Neural cell (in vitro differentiated cells): ENCODE results near the gene GUF1.

ENCODE experiments used
- EP300 ChIP-seq: fragments of 450-650 bp; conservative IDR thresholded peaks from 2 replicates; pipeline ENCODE4 v1.6.1; 2014; ENCODE audit warnings: antibody characterized with exemption, mild to moderate bottlenecking, moderate library complexity; ENCODE audit not compliant: poor library complexity, severe bottlenecking
- EZH2 ChIP-seq: fragments of 200-600, 300-800 bp; shearing (Covaris generic), sonication (generic); IDR thresholded peaks from 2 replicates; pipeline ENCODE4 v1.6.1; 2014; ENCODE audit warnings: antibody characterized with exemption, low read length, borderline replicate concordance, mild to moderate bottlenecking; ENCODE audit not compliant: insufficient read depth, poor library complexity, severe bottlenecking
- MXI1 ChIP-seq: fragments of 450-650 bp; conservative IDR thresholded peaks from 2 replicates; pipeline ENCODE4 v1.6.1; 2014; ENCODE audit warnings: antibody characterized with exemption, mild to moderate bottlenecking; ENCODE audit not compliant: poor library complexity, severe bottlenecking
- POLR2AphosphoS5 ChIP-seq: IDR thresholded peaks from 2 replicates; pipeline ENCODE4 v1.6.1; 2012
- TF ChIP-seq, protein P1 (sequence below): fragments of 450-650 bp; IDR thresholded peaks from 2 replicates; pipeline ENCODE4 v1.5.1; 2014; ENCODE audit warnings: antibody characterized with exemption, mild to moderate bottlenecking, moderate library complexity; ENCODE audit not compliant: poor library complexity, severe bottlenecking
- TF ChIP-seq, protein P2 (sequence below): IDR thresholded peaks from 2 replicates; pipeline ENCODE4 v1.6.1; 2012; ENCODE audit warnings: borderline replicate concordance

DNA sequence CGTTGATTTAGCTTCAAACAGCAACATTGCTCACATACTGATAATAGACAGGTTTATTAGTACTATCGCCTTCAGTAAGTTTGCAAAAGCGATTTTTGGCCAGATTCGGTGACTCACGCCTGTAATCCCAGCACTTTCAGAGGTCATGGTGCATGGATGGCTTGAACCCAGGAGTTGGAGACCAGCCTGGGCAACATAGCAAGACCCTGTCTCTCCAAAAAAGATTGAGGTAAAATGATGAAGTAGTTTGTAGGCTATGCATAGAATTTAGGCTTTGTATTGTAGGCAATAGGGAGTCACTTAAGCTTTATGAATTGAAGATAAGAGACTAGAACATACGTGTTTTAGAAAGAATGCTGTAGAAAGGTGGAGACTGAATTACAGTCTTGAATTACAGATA, 49.3 kb downstream of the GUF1 start:
- TF ChIP-seq, protein P1, sequence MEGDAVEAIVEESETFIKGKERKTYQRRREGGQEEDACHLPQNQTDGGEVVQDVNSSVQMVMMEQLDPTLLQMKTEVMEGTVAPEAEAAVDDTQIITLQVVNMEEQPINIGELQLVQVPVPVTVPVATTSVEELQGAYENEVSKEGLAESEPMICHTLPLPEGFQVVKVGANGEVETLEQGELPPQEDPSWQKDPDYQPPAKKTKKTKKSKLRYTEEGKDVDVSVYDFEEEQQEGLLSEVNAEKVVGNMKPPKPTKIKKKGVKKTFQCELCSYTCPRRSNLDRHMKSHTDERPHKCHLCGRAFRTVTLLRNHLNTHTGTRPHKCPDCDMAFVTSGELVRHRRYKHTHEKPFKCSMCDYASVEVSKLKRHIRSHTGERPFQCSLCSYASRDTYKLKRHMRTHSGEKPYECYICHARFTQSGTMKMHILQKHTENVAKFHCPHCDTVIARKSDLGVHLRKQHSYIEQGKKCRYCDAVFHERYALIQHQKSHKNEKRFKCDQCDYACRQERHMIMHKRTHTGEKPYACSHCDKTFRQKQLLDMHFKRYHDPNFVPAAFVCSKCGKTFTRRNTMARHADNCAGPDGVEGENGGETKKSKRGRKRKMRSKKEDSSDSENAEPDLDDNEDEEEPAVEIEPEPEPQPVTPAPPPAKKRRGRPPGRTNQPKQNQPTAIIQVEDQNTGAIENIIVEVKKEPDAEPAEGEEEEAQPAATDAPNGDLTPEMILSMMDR = no peak
- TF ChIP-seq EZH2 (no peak), MXI1 (no peak), EP300 (no peak), POLR2AphosphoS5 (no peak)
- TF ChIP-seq, protein P2, sequence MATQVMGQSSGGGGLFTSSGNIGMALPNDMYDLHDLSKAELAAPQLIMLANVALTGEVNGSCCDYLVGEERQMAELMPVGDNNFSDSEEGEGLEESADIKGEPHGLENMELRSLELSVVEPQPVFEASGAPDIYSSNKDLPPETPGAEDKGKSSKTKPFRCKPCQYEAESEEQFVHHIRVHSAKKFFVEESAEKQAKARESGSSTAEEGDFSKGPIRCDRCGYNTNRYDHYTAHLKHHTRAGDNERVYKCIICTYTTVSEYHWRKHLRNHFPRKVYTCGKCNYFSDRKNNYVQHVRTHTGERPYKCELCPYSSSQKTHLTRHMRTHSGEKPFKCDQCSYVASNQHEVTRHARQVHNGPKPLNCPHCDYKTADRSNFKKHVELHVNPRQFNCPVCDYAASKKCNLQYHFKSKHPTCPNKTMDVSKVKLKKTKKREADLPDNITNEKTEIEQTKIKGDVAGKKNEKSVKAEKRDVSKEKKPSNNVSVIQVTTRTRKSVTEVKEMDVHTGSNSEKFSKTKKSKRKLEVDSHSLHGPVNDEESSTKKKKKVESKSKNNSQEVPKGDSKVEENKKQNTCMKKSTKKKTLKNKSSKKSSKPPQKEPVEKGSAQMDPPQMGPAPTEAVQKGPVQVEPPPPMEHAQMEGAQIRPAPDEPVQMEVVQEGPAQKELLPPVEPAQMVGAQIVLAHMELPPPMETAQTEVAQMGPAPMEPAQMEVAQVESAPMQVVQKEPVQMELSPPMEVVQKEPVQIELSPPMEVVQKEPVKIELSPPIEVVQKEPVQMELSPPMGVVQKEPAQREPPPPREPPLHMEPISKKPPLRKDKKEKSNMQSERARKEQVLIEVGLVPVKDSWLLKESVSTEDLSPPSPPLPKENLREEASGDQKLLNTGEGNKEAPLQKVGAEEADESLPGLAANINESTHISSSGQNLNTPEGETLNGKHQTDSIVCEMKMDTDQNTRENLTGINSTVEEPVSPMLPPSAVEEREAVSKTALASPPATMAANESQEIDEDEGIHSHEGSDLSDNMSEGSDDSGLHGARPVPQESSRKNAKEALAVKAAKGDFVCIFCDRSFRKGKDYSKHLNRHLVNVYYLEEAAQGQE = no peak
